GM10248 (cell line): ENCODE measurements around the gene S100A6.
"Not testable (repeated sequence)": the region's sequence is repeated elsewhere in the genome, so short reads cannot be mapped to it uniquely, and the experiment has no call there.

Experiments
- CTCF ChIA-PET: fragments of 300-600 bp; sonication (Branson Sonifier 250); formaldehyde crosslinking; extraction: SDS; loops from one replicate; lab custom pipeline; 2021; ENCODE audit warnings: antibody characterized with exemption; lab: Yijun Ruan, JAX
- POLR2A ChIA-PET: fragments of 350-650 bp; sonication (Branson Sonifier 250); formaldehyde crosslinking; extraction: SDS; loops from one replicate; lab custom pipeline; 2020; ENCODE audit warnings: antibody characterized with exemption; lab: Yijun Ruan, JAX
- DNase-seq: peaks from one replicate; pipeline ENCODE4 v3.0.0; 2012; ENCODE audit errors: extremely low spot score
- TF ChIP-seq, protein P1 (sequence below): IDR thresholded peaks from 2 replicates; pipeline ENCODE4 v1.5.1; 2012; ENCODE audit warnings: mild to moderate bottlenecking, low read depth; ENCODE audit errors: extremely low read depth, missing control alignments, control extremely low read depth

S100A6 gene

DNA sequence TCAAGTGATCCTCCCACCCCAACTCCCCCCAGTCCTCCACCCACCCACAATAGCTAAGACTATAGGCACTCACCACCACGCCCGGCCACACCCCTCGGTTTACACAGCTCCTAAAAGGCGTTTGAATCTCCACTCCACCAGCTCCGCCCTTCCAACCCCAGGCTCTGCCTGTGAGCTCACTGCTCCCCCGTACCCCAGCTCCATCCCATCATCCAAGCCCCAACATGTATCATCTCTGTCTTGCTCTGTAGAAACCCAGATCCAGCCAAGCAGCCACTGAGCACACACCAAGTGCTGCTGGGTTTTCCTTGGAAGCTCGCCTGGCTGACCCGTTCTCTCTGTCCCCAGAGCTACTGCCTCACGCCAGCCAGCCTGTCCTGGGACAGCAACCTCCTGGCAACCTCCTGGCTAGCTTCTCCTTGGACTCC, 41.8 kb upstream of the S100A6 start:
- no peak for DNase-seq
- POLR2A ChIA-PET = no interaction called here
- CTCF ChIA-PET = interaction anchor here (1.1 to 3.9 kb wide), 12 partner anchors 9 to 83 kb away, joined by 3 to 22 read pairs (median 6); partner anchors contain the start of genes S100A1, S100A13 and S100A14
- TF ChIP-seq, protein P1, sequence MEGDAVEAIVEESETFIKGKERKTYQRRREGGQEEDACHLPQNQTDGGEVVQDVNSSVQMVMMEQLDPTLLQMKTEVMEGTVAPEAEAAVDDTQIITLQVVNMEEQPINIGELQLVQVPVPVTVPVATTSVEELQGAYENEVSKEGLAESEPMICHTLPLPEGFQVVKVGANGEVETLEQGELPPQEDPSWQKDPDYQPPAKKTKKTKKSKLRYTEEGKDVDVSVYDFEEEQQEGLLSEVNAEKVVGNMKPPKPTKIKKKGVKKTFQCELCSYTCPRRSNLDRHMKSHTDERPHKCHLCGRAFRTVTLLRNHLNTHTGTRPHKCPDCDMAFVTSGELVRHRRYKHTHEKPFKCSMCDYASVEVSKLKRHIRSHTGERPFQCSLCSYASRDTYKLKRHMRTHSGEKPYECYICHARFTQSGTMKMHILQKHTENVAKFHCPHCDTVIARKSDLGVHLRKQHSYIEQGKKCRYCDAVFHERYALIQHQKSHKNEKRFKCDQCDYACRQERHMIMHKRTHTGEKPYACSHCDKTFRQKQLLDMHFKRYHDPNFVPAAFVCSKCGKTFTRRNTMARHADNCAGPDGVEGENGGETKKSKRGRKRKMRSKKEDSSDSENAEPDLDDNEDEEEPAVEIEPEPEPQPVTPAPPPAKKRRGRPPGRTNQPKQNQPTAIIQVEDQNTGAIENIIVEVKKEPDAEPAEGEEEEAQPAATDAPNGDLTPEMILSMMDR = no peak

DNA sequence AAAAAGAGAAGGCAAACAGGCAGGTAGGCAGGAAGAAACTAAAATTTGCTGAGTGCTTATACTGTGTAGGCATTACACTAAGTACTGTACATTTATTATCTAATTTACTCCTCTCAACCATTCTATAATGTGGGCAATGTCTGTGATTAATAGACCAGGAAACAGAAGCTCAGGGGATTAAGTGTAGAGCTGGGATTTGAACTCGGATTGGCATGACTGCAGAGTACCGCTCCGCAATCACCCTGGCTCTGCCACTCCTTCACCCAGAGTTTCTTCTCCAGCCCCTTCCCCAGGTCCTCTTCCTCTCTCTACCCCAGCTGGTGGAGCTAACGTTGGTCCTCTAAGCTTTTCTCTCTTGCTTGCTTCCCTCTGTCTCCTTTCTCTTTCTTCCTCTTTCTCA, 41.3 kb upstream of the S100A6 start:
- DNase-seq = no peak
- TF ChIP-seq, protein P1 = no peak
- POLR2A ChIA-PET = no interaction called here
- CTCF ChIA-PET = interaction anchor here (1.1 to 3.9 kb wide), 12 partner anchors 9 to 83 kb away, joined by 3 to 22 read pairs (median 6); partner anchors contain the start of genes S100A1, S100A13 and S100A14

DNA sequence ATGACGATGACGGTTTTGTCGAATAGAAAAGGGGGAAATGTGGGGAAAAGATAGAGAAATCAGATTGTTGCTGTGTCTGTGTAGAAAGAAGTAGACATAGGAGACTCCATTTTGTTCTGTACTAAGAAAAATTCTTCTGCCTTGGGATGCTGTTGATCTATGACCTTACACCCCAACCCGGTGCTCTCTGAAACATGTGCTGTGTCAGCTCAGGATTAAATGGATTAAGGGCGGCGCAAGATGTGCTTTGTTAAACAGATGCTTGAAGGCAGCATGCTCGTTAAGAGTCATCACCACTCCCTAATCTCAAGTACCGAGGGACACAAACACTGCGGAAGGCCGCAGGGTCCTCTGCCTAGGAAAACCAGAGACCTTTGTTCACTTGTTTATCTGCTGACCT, 39.7 kb upstream of the S100A6 start:
- DNase-seq = not testable (repeated sequence)

DNA sequence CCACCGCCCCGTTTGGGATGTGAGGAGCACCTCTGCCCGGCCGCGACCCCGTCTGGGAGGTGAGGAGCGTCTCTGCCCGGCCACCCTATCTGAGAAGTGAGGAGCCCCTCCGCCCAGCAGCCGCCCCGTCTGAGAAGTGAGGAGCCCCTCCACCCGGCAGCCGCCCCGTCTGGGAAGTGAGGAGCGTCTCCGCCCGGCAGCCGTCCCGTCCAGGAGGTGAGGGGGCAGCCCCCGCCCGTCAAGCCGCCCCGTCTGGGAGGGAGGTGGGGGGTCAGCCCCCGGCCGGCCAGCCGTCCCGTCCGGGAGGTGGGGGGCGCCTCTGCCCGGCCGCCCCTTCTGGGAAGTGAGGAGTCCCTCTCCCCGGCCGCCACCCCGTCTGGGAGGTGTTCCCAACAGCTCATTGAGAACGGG, 39.3 kb upstream of the S100A6 start:
- CTCF ChIA-PET = interaction anchor here (3.9 kb wide), 1 partner anchor 52 kb away, joined by 22 read pairs; the partner anchor contains the start of genes S100A1 and S100A13

More for the DNA sequence above, 39.7 kb upstream of the S100A6 start:
- POLR2A ChIA-PET = interaction anchor here (0.5 kb wide), 1 partner anchor 436 kb away, joined by 4 read pairs; no protein-coding TSS in a partner anchor
- CTCF ChIA-PET = interaction anchor here (0.9 to 3.9 kb wide), 3 partner anchors 30 to 52 kb away, joined by 3 to 22 read pairs (median 7); partner anchors contain the start of genes S100A1 and S100A13

DNA sequence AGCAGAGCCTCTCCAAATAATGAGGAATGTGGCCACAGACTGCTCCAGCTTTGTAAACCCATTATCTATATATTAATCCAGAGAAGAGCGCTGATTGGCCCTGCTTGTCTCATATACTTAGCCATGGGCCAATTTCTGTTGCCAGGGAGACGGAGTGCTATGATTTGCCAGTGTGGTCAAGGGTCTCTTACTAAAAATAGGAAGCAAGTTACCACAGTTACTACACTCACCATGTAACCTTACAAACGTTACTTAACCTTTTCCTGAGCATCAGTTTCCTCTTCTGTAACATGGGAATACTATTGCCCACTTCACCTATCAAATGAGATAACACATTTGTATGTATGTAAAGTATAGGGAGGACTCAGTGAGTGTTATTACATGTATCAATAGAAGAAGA, 37.6 kb upstream of the S100A6 start:
- DNase-seq = no peak
- CTCF ChIA-PET = interaction anchor here (0.6 to 7.1 kb wide), 19 partner anchors 12 to 762 kb away, joined by 3 to 136 read pairs (median 10); partner anchors contain the start of genes S100A14, S100A16, S100A4 and S100A6
- POLR2A ChIA-PET = no interaction called here

More for the DNA sequence above, 39.3 kb upstream of the S100A6 start:
- DNase-seq, POLR2A ChIA-PET: not testable (repeated sequence)

DNA sequence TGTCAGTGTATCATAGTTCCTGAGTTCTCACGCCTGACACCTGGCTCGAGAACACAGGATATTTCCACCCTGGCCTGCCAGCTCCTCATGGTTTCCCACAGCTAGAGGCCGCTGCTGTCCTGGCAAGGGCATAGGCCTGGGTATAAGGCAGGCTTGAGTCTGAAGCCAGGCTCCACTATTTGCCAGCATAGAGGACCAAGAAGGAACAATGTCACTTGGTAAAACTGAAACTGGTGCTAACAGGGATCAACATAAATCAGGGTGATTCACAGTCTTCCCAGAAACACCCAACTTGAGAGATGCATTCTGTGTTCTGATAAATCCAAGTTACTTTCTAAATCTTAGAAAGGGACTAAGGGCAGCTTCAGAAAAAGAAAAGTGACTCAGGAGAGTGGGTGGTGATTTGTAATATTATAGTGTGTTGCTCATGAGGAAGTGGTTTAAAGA, 36.8 kb upstream of the S100A6 start:
- CTCF ChIA-PET = interaction anchor here (0.6 to 7.1 kb wide), 32 partner anchors 9 to 763 kb away, joined by 3 to 136 read pairs (median 6); partner anchors contain the start of genes S100A1, S100A13, S100A14 and S100A16
- POLR2A ChIA-PET = interaction anchor here (0.9 to 1.1 kb wide), 2 partner anchors 55 to 62 kb away, joined by 3 to 7 read pairs; partner anchors contain the start of genes CHTOP and S100A13
- TF ChIP-seq, protein P1 = peak; percentile 78
- DNase-seq = peak; percentile 69

More for the DNA sequence above, 37.6 kb upstream of the S100A6 start:
- TF ChIP-seq, protein P1 = no peak

DNA sequence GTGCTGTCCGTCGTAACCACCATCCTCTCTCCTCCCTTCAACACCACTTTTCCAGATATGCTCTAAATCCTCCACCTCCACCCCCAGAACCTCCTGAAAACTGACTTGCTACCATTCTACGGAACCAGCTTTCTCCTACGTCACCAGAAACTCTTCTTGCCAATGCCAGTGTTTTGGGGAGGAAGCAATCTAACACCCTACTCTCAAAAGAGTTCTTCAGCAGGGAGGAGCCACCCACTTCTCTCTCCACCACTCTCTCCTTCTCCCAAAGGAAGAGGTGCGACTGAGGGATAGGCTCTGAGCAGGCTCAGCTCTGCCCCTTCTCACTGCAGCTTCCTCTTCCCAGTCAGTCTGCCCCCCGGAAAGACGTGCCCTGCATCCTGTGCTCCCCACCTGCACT, 35.9 kb upstream of the S100A6 start:
- ChIA-PET POLR2A (interaction anchor here (0.9 to 1.1 kb wide), 2 partner anchors 56 to 62 kb away, joined by 3 to 7 read pairs; partner anchors contain the start of genes CHTOP and S100A13), CTCF (interaction anchor here (0.8 to 7.1 kb wide), 27 partner anchors 10 to 218 kb away, joined by 3 to 136 read pairs (median 7); partner anchors contain the start of genes CHTOP, S100A1, S100A13 and S100A14)
- no peak for DNase-seq
- TF ChIP-seq, protein P1 = no peak
